ENCODE measurements around the gene FAM117B.

The FAM117B gene

DNA sequence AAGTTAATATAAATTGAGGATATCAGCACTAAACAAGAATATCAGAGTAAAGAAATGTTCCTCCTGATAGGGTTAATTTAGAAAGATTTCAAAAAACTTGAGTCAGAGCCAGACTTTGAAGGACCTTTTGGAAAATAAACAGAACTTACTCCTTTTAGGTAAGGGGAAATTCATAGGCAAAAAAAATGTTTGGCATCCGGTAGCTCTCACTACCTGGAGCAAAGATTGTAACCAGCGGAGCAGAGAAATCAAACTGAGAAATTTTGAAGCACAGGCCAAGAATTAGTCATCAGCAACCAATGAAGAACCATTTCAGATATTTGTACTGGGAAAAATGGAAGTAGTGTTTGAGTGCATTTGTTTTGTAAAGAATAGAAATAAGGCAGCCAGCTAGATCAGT is 123.8 kb downstream of the FAM117B start:
- ATAC-seq (ENCODE audit: insufficient read depth, low read depth) (no peak), DNase-seq (no peak)
- Histone ChIP-seq H3K79me2 (ENCODE audit: insufficient read depth, low read length) (no peaks in the 10 kb centered on the region), H3K9me3 (ENCODE audit: insufficient read depth, low read length, severe bottlenecking) (no peaks in the 10 kb centered on the region), H3K27me3 (ENCODE audit: insufficient read depth, low read length, poor library complexity) (no peaks in the 10 kb centered on the region), H2AFZ (ENCODE audit: low read depth, low read length) (no peak overlapping the region), H3K9ac (ENCODE audit: low read depth, low read length) (no peak overlapping the region), H3K4me2 (ENCODE audit: insufficient read depth, low read length) (no peak overlapping the region), H3K4me1 (ENCODE audit: insufficient read depth, low read length) (peaks cover 17% of the 10 kb centered on the region), H3K27ac (ENCODE audit: low read length) (no peak overlapping the region), H3K4me3 (ENCODE audit: low read depth in 1 of 2, low read length in 2 of 2) (no peak overlapping the region), H3K36me3 (ENCODE audit: insufficient read depth, low read length) (peaks cover 40% of the 10 kb centered on the region), H4K20me1 (ENCODE audit: insufficient read depth, low read length) (no peaks in the 10 kb centered on the region)
- no peak for TF ChIP-seq CTCF (IDR thresholded peaks at IDR 0.05; ENCODE audit: borderline replicate concordance, extremely low read depth, low read length, poor library complexity, severe bottlenecking)
- TF ChIP-seq EZH2 (IDR thresholded peaks at IDR 0.05; ENCODE audit: borderline replicate concordance, low read depth, low read length, severe bottlenecking): no peak

DNA sequence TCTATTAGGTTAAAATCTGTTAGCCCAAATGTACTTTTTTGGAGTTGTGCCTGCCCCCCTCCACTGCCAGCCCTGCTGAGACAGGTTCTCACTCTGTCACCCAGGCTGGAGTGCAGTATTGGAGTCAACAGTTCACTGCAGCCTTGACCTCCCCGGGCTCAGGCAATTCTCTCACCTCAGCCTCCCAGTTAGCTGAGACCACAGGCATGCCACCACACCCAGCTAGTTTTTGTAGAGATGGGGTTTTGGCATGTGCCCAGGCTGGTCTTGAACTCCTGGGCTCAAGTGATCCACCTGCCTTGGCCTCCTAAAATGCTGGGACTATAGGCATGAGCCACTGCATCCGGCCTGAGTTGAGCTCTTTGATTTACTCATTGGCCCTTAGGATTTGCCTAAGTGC is 126.1 kb downstream of the FAM117B start:
- H3K27ac ChIP-seq (ENCODE audit: low read length): no peak overlapping the region
- H3K4me3 ChIP-seq (ENCODE audit: low read depth in 1 of 2, low read length in 2 of 2): no peak overlapping the region
- ATAC-seq (ENCODE audit: insufficient read depth, low read depth) (no peak), DNase-seq (no peak)
- no peaks in the 10 kb centered on the region for H3K27me3 ChIP-seq (ENCODE audit: insufficient read depth, low read length, poor library complexity)
- H3K9me3 ChIP-seq (ENCODE audit: insufficient read depth, low read length, severe bottlenecking): no peaks in the 10 kb centered on the region
- H4K20me1 ChIP-seq (ENCODE audit: insufficient read depth, low read length): no peaks in the 10 kb centered on the region
- H3K79me2 ChIP-seq (ENCODE audit: insufficient read depth, low read length): no peaks in the 10 kb centered on the region
- H3K4me2 ChIP-seq (ENCODE audit: insufficient read depth, low read length): no peak overlapping the region
- peaks cover 17% of the 10 kb centered on the region for H3K4me1 ChIP-seq (ENCODE audit: insufficient read depth, low read length)
- no peak overlapping the region for H3K9ac ChIP-seq (ENCODE audit: low read depth, low read length)
- H3K36me3 ChIP-seq (ENCODE audit: insufficient read depth, low read length): peaks cover 52% of the 10 kb centered on the region
- no peak overlapping the region for H2AFZ ChIP-seq (ENCODE audit: low read depth, low read length)
- TF ChIP-seq EZH2 (IDR thresholded peaks at IDR 0.05; ENCODE audit: borderline replicate concordance, low read depth, low read length, severe bottlenecking): no peak
- TF ChIP-seq CTCF (IDR thresholded peaks at IDR 0.05; ENCODE audit: borderline replicate concordance, extremely low read depth, low read length, poor library complexity, severe bottlenecking): no peak

DNA sequence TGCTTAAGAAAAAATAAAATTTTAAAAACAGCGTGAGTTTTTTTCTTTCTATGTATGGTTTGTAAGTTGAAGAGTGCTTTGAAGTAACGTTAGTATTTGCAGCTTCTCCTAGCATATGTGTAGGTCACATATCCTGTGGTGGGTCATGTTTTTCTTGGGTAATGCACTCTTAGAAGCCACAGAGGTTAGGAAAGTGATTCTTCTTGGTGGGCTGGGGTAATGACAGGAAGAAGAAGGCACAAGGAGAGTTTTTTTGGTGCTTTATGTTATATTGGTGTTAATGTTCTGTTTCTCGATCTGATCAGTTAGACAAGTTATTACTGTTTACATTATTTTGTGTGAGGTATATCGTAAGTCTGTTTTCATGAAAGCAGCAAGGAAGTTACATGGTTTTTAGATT is 127.8 kb downstream of the FAM117B start:
- Histone ChIP-seq H2AFZ (ENCODE audit: low read depth, low read length) (no peak overlapping the region), H3K9me3 (ENCODE audit: insufficient read depth, low read length, severe bottlenecking) (no peaks in the 10 kb centered on the region), H3K4me1 (ENCODE audit: insufficient read depth, low read length) (peaks cover 17% of the 10 kb centered on the region), H4K20me1 (ENCODE audit: insufficient read depth, low read length) (no peaks in the 10 kb centered on the region), H3K4me3 (ENCODE audit: low read depth in 1 of 2, low read length in 2 of 2) (no peak overlapping the region), H3K27ac (ENCODE audit: low read length) (peak overlapping the region; percentile 51), H3K27me3 (ENCODE audit: insufficient read depth, low read length, poor library complexity) (no peaks in the 10 kb centered on the region), H3K79me2 (ENCODE audit: insufficient read depth, low read length) (no peaks in the 10 kb centered on the region), H3K4me2 (ENCODE audit: insufficient read depth, low read length) (peak overlapping the region; percentile 16; the same call in 1 of the 2 replicates), H3K36me3 (ENCODE audit: insufficient read depth, low read length) (peaks cover 48% of the 10 kb centered on the region), H3K9ac (ENCODE audit: low read depth, low read length) (no peak overlapping the region; the same call in 1 of the 2 replicates)
- TF ChIP-seq EZH2 (IDR thresholded peaks at IDR 0.05; ENCODE audit: borderline replicate concordance, low read depth, low read length, severe bottlenecking): no peak
- no peak for TF ChIP-seq CTCF (IDR thresholded peaks at IDR 0.05; ENCODE audit: borderline replicate concordance, extremely low read depth, low read length, poor library complexity, severe bottlenecking)
- ATAC-seq (ENCODE audit: insufficient read depth, low read depth): peak; percentile 97
- peak; percentile 28 for DNase-seq

GRCh38 chr2:202763916-202764315 is 129.1 kb downstream of the FAM117B start:
- peaks cover 37% of the 10 kb centered on the region for H3K36me3 ChIP-seq (ENCODE audit: insufficient read depth, low read length)
- DNase-seq: no peak
- no peaks in the 10 kb centered on the region for H3K79me2 ChIP-seq (ENCODE audit: insufficient read depth, low read length)
- no peaks in the 10 kb centered on the region for H4K20me1 ChIP-seq (ENCODE audit: insufficient read depth, low read length)
- ATAC-seq (ENCODE audit: insufficient read depth, low read depth): no peak
- no peaks in the 10 kb centered on the region for H3K9me3 ChIP-seq (ENCODE audit: insufficient read depth, low read length, severe bottlenecking)
- TF ChIP-seq CTCF (IDR thresholded peaks at IDR 0.05; ENCODE audit: borderline replicate concordance, extremely low read depth, low read length, poor library complexity, severe bottlenecking) (no peak), EZH2 (IDR thresholded peaks at IDR 0.05; ENCODE audit: borderline replicate concordance, low read depth, low read length, severe bottlenecking) (no peak)
- no peak overlapping the region for H3K4me2 ChIP-seq (ENCODE audit: insufficient read depth, low read length)
- H3K4me1 ChIP-seq (ENCODE audit: insufficient read depth, low read length): peaks cover 17% of the 10 kb centered on the region
- H3K4me3 ChIP-seq (ENCODE audit: low read depth in 1 of 2, low read length in 2 of 2): no peak overlapping the region
- H2AFZ ChIP-seq (ENCODE audit: low read depth, low read length): no peak overlapping the region
- H3K9ac ChIP-seq (ENCODE audit: low read depth, low read length): no peak overlapping the region
- no peak overlapping the region for H3K27ac ChIP-seq (ENCODE audit: low read length)
- no peaks in the 10 kb centered on the region for H3K27me3 ChIP-seq (ENCODE audit: insufficient read depth, low read length, poor library complexity)
